ENCODE data around the gene PAX6.

Gene PAX6
- long read RNA-seq, donor 1: 0 reads
- long read RNA-seq, donor 2: 0 reads
- long read RNA-seq, donor 3: 0 reads
- long read RNA-seq, donor 4: 0 reads
- long read RNA-seq, donor 5: 0 reads
- long read RNA-seq, donor 6: 0 reads
- long read RNA-seq, donor 7: 0 reads
- long read RNA-seq, donor 8: 0 reads

DNA sequence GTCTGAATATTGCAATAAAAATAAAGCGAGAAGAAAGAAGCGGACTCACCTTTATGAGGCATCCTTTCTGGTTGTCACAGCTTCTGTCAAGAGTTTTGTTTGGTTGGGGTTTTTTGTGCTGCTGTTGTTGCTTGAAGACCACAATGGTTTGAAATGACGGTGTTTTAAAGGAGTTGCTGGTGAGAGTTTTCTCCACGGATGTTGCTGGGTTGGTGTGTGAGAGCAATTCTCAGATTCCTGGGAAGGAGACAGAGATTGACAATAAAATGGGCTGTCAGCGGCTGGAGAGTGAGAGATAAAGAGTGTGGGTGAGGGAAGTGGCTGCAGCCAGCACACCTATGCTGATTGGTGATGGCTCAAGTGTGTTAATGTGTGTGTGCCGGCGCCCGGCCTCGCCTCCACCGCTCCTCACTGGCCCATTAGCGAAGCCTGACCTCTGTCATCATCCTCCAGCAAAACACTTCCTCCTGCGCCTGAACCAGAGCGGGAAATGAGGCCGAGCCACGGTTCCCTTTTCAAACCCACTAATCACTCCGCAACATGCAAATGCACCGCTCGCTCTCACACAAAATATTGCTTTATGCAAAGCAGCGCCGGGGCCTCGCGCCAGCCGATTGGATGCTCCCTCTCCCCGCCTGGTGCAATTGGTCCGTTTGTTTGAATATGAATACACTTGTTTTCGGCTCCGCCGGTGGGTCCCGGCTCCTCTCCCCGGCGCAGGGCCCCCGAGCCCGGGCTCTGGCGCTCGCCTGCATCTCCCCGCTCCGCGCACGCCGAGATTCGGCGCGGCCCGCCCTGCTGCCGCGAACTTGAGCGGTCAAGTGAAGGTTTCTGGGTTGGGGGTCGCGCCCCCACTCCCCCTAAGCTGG is at the start of gene PAX6:
PAX6 (minus strand) TSS at position 544 of the 869 bp plus-strand sequence. CDS start 4,911 bp downstream, outside the sequence.
- peak; percentile 65 for DNase-seq

GRCh38 chr11:31860391-31860790 is 49.3 kb upstream of the PAX6 start:
- no peak for DNase-seq

DNA sequence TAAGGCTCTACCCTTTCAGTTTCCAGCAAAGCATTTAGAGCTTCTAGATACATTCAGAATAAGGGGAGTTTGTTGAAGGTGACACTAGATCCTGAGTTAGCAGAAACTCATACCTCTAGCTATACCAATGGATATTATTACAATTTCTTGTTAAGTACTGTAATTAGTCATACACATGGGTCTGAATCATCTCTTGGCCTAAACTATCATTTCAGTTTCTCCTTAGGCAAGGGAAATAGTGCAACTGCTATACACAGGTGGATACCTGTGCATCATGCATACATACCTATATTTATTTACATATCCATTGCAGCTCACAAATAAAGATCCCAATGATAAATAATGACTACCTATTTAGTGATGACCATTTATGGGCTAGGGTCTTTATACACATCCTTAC is 45.1 kb upstream of the PAX6 start:
- no peak for DNase-seq

DNA sequence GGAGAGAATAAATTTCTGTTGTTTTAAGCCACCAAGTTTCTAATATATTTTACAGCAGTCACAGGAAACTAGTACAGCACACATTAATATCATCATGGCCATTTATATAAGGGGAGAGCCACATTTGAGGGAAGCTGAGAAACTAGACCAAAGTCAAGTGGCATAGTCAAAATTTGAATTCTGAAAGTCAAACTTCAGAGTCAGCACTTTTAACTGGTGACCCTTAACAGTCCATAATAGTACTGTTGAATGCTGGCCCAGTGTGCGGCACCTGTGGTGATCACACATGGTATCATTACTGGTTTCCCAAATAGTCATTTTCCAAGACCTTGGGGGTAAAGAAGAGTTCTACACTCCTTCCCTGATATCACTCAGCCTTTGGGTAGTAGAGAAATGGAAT is 44.3 kb upstream of the PAX6 start:
- DNase-seq: no peak

DNA sequence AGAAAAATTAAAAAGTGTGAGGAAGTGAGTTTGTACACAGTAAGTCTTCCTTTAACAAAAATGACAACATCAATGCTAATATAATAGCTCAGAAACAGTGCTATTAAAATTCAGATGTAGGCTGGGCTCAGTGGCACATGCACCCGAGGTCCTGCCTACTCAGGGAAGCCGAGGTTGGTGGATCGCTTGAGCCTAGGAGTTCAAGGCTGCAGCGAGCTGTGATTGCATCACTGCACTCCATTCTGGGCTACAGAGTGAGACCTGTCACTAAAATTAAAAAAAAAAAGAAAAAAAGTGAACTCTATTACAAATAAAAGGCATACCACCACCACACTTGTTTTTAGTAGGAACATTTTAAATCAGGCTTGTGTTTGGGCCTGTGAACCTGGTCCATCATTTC is 39.2 kb upstream of the PAX6 start:
- DNase-seq: no peak

GRCh38 chr11:31847761-31848160 is 36.6 kb upstream of the PAX6 start:
- no peak for DNase-seq

DNA sequence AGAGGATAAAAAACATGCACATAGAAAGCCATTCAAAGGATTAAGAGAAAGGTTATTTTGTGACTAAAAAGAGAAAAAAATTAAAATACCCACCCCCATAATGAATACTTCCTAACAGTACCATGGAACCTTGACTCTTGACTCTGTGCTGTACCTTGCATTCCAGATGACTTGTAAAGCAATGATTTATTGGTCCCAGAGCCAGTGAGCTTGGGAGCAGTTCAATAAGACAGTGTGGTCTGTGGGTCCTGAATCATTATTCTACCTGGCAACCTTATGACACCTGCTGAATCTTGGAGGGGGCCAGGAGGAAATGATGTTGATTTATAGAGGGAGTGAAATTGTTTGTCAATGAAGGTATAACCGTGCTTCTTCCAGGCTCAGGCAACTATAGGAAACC is 34.2 kb upstream of the PAX6 start:
- DNase-seq: no peak

DNA sequence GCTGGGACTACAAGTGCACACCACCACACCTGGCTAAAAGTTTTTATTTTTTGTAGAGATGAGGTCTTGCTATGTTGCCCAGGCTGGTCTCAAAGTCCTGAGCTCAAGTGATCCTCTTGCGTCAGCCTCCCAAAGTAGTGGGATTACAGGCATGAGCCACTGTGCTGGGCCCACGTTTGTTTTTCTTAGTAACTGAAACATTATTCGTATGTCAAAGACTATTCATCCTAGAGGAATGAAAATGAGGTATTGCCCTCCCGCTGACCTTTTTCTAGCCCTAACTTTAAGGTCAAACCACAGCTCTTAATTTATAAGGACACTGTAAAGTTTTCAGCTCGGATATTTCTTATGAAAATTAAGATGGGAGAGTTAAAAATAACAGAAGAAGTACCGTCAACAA is 33.2 kb upstream of the PAX6 start:
- no peak for DNase-seq

GRCh38 chr11:31841435-31841834 is 30.3 kb upstream of the PAX6 start:
- DNase-seq: no peak

- DNase-seq: no peak
Observed at GRCh38 chr11:31834237-31834636, 23.1 kb upstream of the PAX6 start.

DNA sequence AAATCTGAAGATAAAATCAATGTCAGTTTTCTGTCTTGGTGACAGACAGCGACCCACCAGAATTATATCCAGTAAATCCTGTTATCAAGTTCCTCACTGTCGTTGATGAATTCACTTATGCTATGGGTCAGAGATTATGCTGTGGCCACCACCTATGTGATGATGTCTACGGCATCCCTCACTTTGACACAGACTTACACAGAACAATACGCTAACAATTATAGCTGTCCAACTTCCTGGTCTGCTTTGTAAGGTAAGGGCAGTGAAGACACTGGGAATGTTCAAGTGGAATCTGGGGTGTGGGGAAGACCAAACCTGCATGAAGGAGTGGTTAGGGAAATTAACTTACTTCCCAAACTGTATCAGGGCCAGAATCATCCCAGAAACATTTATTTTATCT is 19.3 kb upstream of the PAX6 start:
- DNase-seq: no peak

DNA sequence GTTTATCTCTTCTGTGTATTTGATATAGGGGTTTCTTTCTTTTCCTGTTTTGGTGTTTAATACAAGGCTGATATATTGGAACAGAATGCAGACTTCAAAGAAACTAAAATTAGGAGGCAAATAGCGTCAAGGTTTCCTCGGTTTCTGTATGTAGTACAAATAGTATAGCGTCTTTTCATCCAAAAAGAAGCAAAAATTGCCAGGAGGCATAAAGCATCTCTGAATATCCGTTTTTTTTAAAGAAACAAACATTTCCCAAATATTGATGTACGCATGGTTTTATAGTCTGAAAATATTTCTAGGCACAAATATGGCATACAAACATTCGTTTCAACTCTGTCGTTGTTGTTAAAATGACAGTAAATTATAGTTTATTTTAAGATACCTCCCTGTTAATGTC is 17.1 kb upstream of the PAX6 start:
- DNase-seq: no peak

- peak; percentile 55 for DNase-seq
Observed at GRCh38 chr11:31827455-31828206, 16.5 kb upstream of the PAX6 start.

GRCh38 chr11:31826536-31827438 is 15.7 kb upstream of the PAX6 start:
- DNase-seq: peak; percentile 65

DNA sequence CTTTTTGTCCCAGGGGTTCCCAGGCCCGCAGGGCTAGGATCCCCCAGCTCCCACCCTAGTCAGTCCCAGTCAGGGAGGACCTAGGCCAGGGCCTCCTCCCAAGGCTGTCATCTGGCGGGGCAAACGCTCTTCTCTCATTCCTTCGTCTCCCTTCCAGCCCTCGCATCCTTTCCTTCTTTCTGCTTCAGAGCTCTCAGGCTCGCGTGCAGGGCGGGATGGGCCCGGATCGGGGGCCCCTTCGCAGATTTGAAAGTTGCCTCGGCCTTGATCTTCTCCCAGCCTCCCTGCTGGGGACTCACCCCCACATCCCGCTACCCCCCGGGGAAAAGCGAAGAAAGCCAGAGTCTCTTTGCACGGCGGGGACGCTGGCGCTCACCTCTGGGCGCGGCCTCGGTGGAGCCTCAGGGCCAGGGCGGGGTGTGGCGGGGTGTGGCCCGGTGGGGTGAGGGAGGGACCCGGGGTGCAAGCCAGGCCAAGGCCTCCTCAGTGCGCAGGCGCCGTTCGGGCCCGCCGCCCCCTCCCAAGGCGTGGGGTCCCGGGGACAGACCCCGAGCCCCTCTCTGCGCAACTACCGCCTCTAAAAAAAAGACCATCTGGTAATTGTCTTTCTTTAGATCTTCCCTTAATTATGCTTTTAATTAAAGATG is 14.8 kb upstream of the PAX6 start:
- peak; percentile 54 for DNase-seq

DNA sequence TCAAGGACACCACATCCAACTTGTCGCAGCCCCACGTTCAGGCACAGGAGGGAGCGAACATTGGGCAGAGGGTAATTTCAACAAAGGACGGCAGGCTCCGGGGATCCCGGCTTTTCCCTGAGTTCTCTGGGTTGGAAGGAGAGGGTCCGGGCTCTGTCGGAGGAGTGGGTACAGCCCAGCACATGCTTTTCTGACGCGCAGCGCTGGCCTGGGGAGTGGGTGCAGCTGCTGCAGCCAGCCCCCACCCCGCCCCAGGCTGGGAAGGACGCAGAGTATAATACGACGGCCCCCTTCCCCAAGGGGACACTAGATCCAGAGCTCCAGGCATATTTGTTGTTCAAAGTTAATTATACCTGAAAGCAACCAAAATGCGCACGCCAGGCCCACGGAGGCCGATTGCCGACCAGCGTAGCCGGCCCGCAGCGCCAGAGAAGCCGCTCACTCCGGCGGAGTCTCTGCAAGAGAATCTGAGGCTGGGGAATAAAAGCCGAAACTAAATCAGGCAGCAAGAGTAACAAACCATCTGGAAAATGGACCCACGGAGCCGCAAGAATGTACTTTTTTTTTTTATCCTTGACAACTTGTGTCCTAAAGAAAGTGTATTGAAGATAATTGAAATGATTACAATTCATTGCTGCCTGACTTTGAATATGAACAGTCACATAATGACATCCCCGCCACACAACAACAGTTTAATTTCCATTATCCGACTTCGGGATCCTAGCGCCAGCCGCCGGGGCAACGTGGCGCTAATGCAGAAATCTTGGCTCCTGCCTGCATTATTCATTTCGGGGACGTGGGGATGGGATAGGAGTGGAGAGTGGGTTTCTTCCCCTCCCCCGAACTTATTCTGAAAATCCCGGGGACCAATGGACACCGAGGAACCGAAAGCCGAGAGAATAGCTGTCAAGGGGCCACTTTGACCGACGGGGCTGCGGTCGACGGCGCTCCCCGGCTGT is 14.0 kb upstream of the PAX6 start:
- peak; percentile 56 for DNase-seq

GRCh38 chr11:31824332-31824878 is 13.3 kb upstream of the PAX6 start:
- peak; percentile 20 for DNase-seq

DNA sequence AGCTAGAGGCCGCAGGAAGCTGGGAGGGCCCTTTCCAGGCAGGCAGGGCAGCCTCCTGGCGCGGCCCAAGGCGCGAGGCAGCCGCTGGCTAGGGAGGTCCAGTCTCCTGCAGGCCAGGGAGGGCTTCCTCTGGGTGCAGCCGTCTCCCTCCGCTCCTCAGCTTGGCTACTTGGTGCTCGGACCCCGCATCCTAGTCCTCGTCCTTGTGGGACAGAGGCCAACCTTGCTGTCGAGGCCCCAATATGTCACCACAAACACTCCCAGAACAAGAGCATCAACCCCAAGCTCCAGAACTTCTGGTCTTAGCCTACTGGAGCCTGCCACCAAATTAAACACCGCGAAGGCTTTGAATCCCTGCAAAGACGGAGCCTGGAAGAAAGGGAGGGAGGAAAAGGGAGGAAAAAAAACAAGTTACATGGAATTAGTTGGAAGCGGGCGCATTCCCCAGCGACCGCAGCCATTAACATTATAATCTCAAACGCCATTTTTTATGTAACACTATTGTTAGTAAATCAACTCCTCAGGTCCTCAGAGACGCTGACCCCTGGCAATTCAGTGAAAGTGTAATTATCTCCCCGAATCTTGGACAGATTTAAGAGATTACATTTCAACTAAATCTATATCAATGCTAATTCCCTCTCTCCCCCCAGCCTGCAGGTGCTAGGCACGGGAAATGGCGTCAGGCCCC is 12.7 kb upstream of the PAX6 start:
- peak; percentile 41 for DNase-seq

DNA sequence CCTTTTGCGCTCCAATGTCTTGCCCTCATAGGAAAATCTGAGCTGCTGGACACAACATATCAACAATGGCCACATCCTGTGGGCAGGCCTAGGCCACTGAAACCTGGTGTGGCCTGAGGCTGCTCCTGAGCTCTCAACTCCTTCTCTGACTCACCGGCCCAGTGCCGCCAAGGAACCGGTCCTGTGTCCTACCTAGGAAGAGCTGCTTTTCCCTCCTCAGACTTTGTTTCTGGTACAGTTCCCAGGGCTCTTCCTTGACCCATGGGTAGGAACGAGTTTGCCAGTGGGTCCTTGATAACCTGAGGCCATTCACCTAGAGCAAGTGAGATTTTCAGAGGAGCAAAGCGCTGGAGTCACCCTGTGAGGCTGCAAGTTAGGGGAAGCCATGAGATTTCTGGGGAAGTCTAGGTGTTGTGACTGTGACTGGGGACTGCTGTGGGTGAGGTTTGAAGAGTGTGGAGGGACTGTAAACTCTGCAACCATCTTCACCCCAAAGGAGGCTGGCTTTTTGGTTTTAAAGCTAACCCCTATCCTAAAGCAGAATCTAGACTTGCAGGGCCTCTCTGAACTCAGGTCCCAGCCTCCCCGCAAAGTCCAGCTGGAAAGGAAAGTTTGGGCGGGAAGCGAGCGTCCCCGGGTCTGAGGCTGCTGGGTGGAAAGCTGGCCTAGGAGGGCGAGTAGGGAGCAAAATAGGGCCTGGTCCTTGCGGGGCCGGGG is 12.0 kb upstream of the PAX6 start:
- DNase-seq: peak; percentile 29
